ENCODE data around the gene TLR7.

The TLR7 gene

GRCh38 chrX:12921886-12922598 lies 55.2 kb downstream of the TLR7 start:
- Histone ChIP-seq H3K4me3 (no peak overlapping the region), H3K27ac (no peak overlapping the region)

GRCh38 chrX:12922599-12922919 lies 55.7 kb downstream of the TLR7 start:
- H3K4me3 ChIP-seq: no peak overlapping the region
- H3K27ac ChIP-seq: no peak overlapping the region

GRCh38 chrX:12929701-12930100 lies 62.8 kb downstream of the TLR7 start:
- Histone ChIP-seq H3K27ac (no peak overlapping the region), H3K4me3 (no peak overlapping the region)

- H3K4me3 ChIP-seq: no peak overlapping the region
- H3K27ac ChIP-seq: no peak overlapping the region
Observed at GRCh38 chrX:12930150-12930549, 63.3 kb downstream of the TLR7 start.

- no peak overlapping the region for H3K27ac ChIP-seq
- no peak overlapping the region for H3K4me3 ChIP-seq
Observed at GRCh38 chrX:12932244-12932643, 65.4 kb downstream of the TLR7 start.

- Histone ChIP-seq H3K4me3 (no peak overlapping the region), H3K27ac (no peak overlapping the region)
Observed at GRCh38 chrX:12934850-12935249, 68.0 kb downstream of the TLR7 start.

- H3K27ac ChIP-seq: no peak overlapping the region
- no peak overlapping the region for H3K4me3 ChIP-seq
Observed at GRCh38 chrX:12936947-12937346, 70.1 kb downstream of the TLR7 start.

Measured in skin epidermis (tissue), 12 donors.